Fibroblast of skin of right quadriceps (primary cell): ENCODE measurements around the gene RPL18.

Source experiments
- DNase-seq: peaks from one replicate; pipeline ENCODE4 v3.0.0-alpha.2; 2013

RPL18 gene

GRCh38 chr19:48573163-48573505, 45.8 kb downstream of the RPL18 start:
- DNase-seq: no peak

DNA sequence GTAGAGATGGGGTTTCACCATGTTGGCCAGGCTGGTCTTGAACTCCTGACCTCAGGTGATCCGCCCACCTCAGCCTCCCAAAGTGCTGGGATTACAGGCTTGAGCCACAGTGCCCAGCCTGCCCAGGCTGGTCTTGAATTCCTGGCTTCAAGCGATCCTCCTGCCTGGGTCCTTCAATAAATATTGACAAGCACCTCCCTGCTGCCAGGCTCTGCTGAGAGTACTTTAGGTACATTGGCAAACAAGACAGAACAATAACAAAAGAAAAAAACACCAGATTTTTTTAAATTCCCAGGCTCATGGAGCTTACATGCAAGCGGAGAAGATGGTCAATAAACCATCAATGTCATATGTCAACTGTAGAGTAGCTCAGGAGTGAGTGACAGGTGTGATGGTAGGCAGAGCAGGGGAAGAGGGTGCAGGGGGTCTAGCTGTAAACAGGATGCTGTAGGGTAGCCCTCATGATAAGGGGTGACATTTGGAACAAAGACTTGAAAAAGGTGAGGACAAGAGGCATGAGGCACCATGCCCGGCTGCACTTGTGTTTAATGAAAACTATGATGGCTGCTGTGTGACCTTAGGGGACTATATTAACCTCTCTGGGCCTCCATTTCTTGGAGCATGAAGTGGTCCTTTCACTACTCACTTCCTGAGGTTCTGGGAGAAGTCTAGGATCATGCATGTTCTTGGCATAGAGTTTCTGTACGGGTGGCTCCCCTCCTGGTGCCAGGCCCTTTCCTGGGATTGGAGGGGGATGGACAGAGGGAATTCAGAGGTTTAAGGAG, 47.4 kb downstream of the RPL18 start:
- DNase-seq: no peak

DNA sequence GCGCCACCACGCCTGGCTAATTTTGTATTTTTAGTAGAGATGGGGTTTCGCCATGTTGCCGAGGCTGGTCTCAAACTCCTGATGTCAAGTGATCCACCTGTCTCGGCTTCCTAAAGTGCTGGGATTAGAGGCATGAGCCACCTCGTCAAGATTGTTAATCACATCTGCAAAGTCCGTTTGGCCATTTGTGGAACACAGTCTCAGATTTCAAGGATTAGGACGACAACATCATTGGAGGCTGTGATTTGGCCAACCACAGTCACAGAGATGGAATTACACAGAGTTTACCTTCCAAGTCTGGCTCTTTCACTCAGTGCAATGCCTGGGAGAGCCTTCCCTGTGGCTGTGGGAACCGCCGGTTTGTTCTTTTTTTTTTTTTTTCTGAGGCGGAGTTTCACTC, 49.2 kb downstream of the RPL18 start:
- DNase-seq: peak; percentile 55

DNA sequence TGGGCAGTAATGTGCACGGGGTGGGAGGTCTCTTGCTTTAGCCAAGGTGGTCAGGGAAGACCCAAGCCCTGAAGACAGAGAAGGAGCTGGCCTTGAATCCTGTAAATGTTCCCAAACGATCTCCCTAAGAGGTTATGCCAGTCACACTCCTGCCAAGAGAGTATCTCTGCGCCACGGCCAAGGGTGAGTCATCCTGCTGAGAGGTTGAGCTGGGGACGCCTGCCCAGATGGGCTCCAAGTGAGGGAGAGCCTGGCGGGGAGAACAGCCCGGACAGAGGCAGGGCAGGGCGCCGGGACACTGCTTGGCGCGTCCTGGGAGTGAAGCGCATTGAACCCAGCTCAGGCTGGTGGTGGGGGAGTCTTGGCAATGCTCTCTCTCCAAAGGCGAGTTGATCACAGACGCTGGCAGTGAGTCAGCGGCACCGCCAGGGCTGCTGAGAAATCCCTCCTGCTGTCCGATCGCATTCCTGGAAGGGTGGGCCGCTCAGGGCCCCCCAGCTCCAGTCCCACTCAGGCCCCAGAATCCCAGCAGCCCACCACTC, 50.6 kb downstream of the RPL18 start:
- DNase-seq: peak; percentile 86
